HG03571 (cell line): ENCODE results near the gene FAF1.
"Not testable (repeated sequence)": the region's sequence is repeated elsewhere in the genome, so short reads cannot be mapped to it uniquely, and the experiment has no call there.

Experiments
- ATAC-seq: cut with Tn5 transposase; IDR thresholded peaks from one replicate; pipeline ENCODE4 v1.9.1; 2021; ENCODE audit not compliant: unreplicated experiment

FAF1 gene

GRCh38 chr1:50852889-50853288 is 107.2 kb downstream of the FAF1 start:
- no peak for ATAC-seq

DNA sequence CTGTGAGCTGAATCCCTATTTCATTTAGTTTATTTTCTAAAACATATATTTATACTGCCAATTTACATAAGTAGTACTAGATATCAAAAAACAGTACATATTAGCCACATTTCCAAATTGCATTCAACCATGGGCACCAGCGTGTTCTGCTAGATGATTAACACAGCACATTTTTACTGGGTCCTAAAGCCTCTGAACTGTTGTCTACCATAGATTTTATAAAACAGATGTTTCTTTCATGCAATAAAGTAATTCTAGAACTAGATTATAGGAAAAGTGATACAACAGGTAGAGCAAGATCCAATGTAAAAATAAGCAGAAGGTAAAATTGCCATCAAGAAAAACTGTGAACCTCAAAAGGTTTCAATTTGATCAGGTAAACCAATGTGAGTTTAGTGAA is 108.6 kb downstream of the FAF1 start:
- no peak for ATAC-seq

DNA sequence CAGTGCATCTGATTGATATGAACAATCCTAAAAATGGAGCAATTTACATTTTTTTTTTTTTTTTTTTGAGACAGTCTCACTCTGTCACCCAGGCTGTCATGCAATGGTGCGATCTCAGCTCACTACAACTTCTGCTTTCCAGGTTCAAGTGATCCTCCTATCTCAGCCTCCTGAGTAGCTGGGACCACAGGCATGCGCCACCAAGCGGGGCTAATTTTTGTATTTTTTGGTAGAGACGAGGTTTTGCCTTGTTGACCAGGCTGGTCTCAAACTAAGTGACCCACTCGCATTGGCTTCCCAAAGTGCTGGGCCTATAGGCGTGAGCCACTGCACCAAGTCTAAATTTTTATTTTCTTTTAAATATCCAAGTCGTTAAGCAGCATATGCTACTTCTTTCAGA is 109.0 kb downstream of the FAF1 start:
- no peak for ATAC-seq

DNA sequence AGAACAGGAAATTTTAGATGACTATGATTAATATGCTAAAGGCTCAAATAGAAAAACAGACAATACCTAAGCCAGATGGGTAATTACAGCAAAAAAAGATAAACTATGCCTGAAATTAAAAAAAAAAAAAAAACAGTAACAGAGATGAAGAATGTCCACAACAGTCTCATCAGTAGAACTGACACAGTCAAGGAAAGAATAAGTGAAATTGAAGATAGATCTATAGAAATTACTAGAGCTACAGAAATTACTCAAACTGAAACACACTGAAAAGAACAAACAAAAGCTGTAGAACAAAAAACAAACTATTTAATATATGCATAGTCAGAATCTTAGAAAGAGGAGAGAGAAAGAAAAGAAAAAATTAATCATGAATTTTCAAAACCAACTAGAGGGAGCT is 112.8 kb downstream of the FAF1 start:
- no peak for ATAC-seq

DNA sequence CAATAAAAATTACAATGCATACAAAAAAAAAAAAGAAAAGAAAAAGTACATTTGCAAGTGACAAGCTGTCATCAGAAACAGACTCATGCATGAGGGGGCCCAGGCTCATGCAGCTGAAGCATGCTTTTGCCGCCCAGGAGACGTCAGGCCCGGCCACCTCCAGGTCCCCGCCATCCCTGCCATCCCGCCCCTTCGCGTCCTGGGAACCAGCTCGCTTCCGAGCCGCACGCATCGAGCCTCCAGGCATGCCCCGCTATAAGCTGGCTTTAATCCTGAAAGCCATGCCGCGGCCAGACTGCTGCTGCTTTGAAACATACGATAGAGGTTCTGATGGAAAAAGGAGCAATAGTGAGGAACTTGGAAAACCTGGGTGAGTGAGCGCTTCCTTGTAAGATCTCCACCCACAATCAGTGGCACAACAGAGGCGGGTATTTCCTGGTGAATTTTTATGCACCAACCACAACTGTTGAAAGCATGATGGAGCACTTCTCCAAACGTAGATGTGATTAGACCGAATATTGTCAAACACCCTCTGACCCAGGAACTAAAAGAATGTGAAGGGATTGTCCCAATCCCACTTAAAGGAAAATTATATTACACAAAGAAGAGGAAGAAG is 113.7 kb downstream of the FAF1 start:
- no peak for ATAC-seq

DNA sequence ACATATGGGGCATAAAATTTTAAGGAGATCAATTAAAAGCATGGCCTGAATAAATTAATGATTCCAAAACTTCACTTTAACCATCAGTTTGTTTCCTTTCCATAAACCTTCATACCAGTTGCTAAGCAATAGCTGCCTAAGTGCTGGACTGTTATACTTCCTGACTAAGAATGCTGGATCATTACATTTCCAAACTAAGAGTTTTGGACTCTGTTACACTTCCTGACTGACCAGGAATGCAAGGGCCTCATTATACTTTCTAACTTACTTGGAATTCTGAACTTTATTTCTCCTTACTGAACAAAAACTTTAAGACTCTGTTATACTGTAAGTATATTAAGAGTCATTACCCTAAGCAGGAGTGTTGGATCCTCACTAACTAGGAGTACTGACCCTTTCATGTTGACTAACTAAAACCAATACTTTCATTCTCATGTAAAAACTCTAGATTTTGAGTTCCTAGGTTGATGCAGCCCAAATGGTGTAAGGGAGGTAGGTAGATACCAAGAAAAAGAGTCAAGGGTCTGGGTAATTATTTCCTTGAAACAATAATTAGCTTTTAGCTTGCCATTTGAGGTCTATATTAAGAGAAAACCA is 118.2 kb downstream of the FAF1 start:
- ATAC-seq, result no peak

DNA sequence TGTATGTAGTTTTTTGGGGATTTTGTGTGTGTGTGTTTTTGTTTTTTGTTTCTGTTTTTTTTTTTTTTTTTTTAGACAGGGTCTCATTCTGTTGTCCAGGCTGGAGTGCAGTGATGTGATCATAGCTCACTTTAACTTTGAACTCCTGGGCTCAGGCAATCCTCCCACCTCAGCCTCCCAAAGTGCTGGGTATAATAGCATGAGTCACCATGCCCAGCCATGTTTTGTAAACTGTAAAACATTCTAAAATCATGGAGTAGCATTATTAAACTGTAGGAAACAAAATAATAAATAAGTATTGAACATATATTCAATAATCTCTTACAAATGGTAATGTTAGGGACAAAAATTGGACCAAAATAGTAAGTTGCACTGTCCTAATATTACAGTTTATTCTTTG is 124.0 kb downstream of the FAF1 start:
- ATAC-seq, result no peak

GRCh38 chr1:50833216-50833615 is 126.9 kb downstream of the FAF1 start:
- ATAC-seq, result no peak

- no peak for ATAC-seq
Observed at GRCh38 chr1:50832167-50832566, 127.9 kb downstream of the FAF1 start.

GRCh38 chr1:50831300-50832061 is 128.6 kb downstream of the FAF1 start:
- ATAC-seq, result no peak

DNA sequence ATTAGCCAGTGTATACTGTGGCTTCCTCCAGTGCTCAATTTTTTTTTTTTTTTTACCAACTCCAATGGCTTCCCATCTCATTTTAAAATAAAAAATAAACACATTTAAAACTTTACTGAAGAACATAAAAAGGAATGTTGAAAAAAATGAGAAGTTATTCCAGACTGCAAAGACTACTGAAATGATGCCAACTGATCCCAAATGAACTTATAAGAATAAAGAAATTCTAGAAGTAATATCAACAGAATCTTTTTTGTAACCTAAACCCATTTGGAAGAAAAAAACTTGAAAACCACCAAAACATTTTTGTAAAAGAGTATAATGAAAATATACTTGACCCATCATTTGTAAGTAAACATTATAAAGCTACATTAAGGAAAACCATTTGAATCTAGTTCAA is 129.4 kb downstream of the FAF1 start:
- no peak for ATAC-seq

GRCh38 chr1:50829014-50829958 is 130.8 kb downstream of the FAF1 start:
- ATAC-seq, result no peak

DNA sequence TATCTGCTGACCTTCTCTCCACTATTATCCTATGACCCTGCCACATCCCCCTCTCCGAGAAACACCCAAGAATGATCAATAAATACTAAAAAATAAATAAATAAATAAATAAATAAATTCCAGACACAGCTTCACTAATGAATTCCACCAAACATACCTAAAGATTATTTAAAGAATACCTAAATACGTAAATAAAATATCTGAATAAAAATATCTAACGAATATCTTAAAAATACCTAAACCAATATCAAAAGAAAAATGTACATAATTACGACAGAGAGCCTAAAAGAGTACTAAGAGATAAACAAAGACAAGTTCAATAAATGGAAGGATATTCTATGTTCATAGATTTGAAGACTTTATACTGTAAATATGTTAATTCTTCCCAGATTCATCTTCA is 132.5 kb downstream of the FAF1 start:
- no peak for ATAC-seq

DNA sequence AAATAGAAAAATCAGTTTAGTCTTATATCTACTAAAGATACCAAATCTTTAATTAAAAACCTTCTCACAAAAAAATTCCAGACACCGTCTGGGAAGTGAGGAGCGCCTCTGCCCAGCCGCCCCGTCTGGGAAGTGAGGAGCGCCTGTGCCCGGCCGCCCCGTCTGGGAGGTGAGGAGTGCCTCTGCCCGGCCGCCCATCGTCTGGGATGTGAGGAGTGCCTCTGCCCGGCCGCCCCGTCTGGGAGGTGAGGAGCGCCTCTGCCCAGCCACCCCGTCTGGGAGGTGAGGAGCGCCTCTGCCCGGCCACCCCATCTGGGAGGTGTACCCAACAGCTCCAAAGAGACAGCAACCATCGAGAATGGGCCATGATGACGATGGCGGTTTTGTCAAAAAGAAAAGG is 133.3 kb downstream of the FAF1 start:
- ATAC-seq, result not testable (repeated sequence)

DNA sequence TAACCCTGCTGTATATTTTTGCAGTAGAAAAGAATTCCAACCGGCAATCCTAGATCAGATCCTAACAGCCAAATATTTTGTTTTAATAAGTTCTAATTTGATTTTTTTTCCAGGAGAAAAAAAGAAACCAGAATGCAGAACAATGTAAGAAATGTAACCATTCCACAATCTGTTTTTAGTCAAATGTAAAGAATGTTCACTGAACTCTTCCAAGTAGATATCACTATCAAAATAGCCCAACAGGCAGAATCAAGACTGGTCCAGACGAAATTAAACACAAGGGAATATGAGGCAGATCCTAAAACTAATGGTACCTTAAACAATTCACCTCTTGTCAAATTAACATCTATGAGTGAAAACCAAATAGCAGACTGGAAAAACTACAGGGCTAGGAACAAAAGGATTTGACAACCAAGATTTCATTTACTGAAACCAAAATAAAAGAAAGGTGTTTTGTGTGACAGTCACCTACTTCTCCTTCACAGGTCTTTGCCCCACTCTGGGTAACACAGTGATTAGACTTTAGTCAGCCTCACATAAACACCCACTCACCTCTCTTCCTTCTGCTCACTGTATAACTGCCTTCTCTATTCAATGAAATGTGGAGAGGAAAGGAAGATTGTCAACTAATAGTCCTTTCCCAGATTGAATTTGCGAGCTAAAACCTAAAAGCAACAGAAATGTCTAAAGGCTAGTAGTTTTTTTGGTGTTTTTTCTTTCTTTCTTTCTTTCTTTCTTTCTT is 137.9 kb downstream of the FAF1 start:
- ATAC-seq, result no peak

DNA sequence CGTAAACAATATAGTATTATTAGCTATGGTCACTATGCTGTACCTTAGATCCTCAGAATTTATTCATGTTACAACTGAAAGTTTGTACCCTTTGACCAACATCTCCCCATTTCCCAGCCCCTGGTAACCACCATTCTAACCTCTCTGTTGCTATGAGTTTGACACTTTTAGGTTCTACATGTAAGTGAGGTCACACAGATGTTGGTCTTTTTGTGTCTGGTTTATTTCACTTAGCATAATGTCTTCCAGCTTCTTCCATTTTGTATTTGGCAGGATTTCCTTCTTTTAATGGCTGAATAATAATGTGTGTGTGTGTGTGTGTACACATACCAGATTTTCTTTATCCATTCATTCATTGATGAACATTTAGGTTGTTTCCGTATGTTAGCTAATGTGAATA is 139.5 kb downstream of the FAF1 start:
- no peak for ATAC-seq

- ATAC-seq, result no peak
Observed at GRCh38 chr1:50812346-50812745, 147.7 kb downstream of the FAF1 start.

GRCh38 chr1:50808296-50808695 is 151.8 kb downstream of the FAF1 start:
- no peak for ATAC-seq

DNA sequence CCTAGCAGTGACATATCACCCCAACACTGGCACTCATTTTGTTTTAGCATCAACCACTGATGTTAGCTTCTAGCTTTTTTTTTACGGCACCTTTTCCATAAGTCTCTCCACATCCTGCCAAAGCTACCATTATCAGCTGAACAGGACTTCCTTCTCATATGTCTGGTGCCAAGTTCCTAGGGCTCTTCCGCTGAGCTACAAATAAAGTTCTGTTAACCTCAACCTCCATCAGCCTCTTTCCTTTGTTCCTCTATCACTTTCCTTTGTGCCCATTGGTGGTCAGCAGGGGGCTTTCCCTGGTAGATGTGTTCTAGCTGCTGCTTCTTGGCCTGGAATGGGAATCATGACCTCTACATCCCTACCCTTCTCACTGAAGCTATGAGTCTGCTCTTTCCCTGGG is 163.8 kb downstream of the FAF1 start:
- no peak for ATAC-seq

DNA sequence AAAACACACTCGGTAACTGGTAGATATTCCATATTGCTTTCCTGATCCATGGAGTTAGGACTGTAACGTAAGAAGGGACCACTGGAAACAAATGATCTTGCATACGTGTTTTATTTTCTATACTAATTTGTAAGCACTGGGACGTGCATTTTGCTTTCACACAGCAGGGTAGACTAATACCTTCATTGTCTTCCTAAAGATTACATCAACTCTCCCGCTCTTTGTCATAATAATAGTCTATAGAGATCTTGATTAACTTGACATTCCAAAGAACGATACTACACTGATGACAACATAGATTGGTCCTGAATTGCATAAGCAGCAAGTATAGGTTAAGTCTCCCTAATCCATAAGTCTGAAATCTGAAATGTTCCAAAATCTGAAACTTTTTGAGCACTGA is 166.5 kb downstream of the FAF1 start:
- no peak for ATAC-seq

DNA sequence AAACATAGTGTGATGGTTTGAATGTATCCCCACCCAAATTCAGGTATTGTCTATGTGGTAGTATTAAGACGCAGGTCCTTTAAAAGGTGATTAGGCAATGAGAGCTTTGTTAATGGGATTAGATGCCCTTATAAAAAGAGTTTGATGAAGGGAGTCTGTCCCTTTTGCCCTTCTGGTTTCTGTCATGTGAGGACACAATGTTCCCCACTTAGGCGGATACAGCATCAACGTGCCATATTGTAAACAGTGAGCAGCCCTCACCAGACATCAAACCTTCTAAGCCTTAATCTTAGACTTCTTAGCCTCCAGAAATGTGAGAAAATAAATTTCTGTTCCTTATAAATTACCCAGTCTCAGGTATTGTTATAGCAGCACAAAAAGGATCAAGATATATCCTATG is 172.8 kb downstream of the FAF1 start:
- ATAC-seq, result no peak
